Measurements from ENCODE around the gene MEIS2.

Gene MEIS2

GRCh38 chr15:36924034-36924433 lies 176.3 kb downstream of the MEIS2 start:
- DNase-seq: no peak

GRCh38 chr15:36921484-36922091 lies 178.8 kb downstream of the MEIS2 start:
- no peak for DNase-seq

GRCh38 chr15:36917411-36918267 lies 182.7 kb downstream of the MEIS2 start:
- DNase-seq: no peak

GRCh38 chr15:36914960-36915808 lies 185.2 kb downstream of the MEIS2 start:
- DNase-seq: no peak

GRCh38 chr15:36914466-36914865 lies 185.9 kb downstream of the MEIS2 start:
- no peak for DNase-seq

GRCh38 chr15:36912311-36912712 lies 188.0 kb downstream of the MEIS2 start:
- DNase-seq: no peak

GRCh38 chr15:36911322-36911944 lies 188.9 kb downstream of the MEIS2 start:
- no peak for DNase-seq

- no peak for DNase-seq
Measured at GRCh38 chr15:36908991-36909390, 191.4 kb downstream of the MEIS2 start.

- no peak for DNase-seq
Measured at GRCh38 chr15:36907295-36907694, 193.1 kb downstream of the MEIS2 start.

GRCh38 chr15:36905908-36906307 lies 194.4 kb downstream of the MEIS2 start:
- DNase-seq: no peak

- DNase-seq: no peak
Measured at GRCh38 chr15:36904715-36905114, 195.6 kb downstream of the MEIS2 start.

- no peak for DNase-seq
Measured at GRCh38 chr15:36903922-36904556, 196.3 kb downstream of the MEIS2 start.

- DNase-seq: no peak
Measured at GRCh38 chr15:36903195-36903594, 197.2 kb downstream of the MEIS2 start.

GRCh38 chr15:36901012-36901411 lies 199.3 kb downstream of the MEIS2 start:
- DNase-seq: no peak

GRCh38 chr15:36899696-36900095 lies 200.7 kb downstream of the MEIS2 start:
- DNase-seq: no peak

- DNase-seq: no peak
Measured at GRCh38 chr15:36898536-36899126, 201.7 kb downstream of the MEIS2 start.

GRCh38 chr15:36897834-36898233 lies 202.5 kb downstream of the MEIS2 start:
- no peak for DNase-seq

- DNase-seq: no peak
Measured at GRCh38 chr15:36896949-36897348, 203.4 kb downstream of the MEIS2 start.

- DNase-seq: no peak
Measured at GRCh38 chr15:36894075-36894474, 206.3 kb downstream of the MEIS2 start.

- DNase-seq: no peak
Measured at GRCh38 chr15:36893276-36893675, 207.1 kb downstream of the MEIS2 start.

- no peak for DNase-seq
Measured at GRCh38 chr15:36888011-36888992, 212.0 kb downstream of the MEIS2 start.
